Measurements from ENCODE around the gene MYMX. TPM values are rescaled to one million over a fixed set of nuclear protein-coding genes. Genes with fewer than 3 reads are reported as not detected.

MYMX gene
- total RNA-seq, 1 donor from 2014 or later, result not detected

DNA sequence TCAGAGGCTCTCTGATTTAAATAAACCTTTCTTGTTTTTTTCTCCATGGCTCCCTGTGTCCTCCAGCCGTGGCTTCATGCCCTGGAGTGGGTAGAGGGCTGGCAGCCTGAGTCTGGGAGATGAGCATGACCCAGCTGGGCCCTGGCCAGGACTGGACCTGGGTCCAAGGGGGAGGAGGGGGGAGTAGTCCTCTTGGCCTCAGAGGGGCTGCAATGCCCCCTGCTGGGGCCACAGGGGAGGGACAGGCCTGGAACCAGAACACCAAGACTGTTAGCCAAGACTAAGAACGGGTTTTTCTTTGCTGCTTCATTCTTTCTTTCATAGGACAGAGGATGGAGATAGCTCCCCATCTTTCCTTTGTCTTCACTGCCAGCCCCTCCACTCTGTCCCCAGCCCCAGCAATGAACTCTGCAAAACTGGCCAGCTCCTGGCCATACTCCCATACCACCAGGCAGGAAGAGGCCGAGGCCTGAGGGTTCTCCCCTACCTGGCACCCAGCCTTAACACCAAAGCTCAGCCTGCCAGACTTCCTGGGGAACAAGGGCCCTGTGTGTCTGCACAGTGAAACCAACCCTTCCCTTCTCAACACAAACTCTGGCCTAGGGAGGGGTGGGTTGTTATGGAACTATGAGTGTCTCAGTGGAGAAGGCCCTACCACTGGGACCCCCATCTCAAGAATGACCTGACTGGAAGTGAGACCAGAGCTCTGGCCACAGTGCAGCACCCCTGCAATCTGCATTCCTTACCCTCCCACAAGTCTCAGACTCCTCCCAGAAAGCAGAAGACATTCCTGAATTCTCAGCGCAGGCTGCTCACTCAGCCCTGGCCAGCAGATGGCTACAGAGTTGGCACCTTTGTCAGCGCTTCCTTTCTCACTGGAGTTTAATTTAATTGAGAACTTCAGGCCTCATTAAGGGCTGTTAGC is 17.6 kb downstream of the MYMX start:
- DNase-seq, result peak; percentile 81

DNA sequence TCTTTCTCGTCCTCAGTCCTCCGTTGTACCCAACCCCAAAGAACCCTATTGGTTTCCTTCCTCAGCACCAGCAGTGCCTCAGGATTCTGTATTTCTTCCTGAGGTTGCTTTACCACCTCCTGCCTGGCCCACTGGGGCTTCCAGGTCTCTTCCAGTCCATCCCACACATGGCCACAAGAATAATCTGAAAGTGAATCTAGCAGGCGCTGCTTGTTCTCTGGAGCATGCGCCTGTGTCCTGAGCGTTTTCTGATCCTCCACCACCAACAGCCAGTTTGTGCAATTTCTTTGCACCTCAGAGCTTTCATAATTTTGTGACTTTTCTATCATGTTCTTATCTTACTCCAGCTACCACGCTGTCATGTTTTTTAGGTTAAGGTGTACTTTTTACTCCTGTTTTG is 18.5 kb downstream of the MYMX start:
- DNase-seq, result no peak

- no peak for DNase-seq
Observed at GRCh38 chr6:44235891-44236516, 19.3 kb downstream of the MYMX start.

- DNase-seq, result peak; percentile 98
Observed at GRCh38 chr6:44237021-44237812, 20.5 kb downstream of the MYMX start.

DNA sequence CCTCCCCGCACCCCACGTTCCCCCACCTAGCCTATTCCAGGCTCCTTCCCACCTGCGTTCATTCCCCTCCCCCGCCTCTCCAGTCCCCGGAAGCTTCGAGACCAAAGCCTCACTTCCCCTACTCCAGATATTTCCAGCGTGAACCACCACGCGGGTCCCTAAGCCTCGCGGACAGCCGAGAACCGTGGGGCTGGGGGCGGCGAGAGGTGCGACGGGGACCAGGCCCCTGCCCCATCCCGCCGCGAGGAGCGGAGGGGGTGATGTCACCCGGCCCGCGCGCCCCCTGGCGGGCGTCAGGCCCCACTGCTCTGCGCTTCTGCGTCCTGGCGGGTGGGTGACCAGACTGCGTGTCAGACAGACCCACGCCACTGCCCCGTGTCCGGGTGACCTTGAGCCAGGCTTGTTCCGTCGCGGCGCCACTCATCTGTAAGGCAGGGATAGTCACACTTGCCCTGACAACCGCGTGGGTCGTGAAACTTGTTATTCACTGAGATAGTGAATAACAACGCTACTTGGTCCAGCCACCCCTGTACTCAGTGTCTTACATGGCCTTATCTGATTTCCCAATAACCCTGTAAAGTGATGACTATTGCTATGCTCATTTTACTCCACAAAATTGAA is 21.2 kb downstream of the MYMX start:
- DNase-seq, result peak; percentile 84

DNA sequence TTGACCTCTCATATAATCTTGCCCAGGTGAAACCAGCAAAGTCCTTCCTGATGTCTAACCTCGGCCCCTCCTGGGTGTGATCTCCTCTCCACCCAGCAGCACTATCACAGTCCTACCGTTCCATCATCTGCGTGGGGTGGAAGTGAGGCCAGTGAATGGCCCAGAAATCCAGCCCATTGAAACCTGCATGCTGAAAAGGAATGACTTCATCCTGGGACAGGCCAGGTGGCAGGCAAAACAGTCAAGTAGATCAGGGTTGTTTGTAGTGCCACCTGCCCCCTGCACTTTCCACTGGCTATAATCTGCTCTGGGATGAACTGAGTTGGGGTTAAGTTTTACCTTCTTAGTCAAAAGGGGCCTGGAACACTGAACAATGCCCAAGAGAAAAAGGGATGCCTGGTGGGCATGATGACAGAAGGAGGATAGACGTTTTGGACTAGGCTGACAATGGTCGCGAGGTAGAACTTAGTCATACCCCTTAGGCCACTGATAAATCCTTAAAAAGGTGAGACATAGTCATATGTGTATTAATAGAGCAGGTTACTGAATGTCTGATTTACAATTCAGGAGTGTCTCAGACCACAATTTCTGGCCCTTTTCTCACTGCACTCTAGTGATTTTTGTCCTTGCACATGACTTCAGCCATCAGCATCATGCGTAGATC is 22.1 kb downstream of the MYMX start:
- no peak for DNase-seq

GRCh38 chr6:44243345-44243744 is 26.6 kb downstream of the MYMX start:
- DNase-seq, result no peak

DNA sequence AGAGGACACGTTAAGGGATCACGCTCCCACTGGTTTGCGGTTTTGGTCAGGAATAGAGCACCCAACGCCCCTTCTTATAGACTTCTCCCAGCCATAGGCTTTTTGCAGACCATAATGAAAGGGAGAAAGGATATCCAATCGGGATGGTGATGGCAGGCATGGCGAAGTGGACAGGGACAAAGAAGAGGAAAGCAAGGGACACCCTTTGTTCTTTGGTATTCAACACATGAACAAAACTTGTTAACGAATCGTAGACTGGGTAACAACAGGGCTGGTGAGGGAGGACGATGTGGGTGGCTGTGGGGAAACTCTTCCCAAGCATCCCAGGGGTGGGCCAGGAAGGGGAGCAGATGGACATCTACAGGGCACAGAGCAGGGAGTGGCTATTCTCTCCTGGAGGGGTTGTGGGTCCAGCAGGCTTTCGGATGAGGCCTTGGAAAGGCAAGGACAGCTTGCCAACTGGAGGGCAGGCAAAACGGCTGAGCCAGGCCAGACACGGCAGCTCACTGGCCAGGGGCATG is 28.7 kb downstream of the MYMX start:
- DNase-seq, result no peak

- DNase-seq, result peak; percentile 89
Observed at GRCh38 chr6:44245912-44246662, 29.4 kb downstream of the MYMX start.

GRCh38 chr6:44246663-44247337 is 30.1 kb downstream of the MYMX start, which contains the start of gene HSP90AB1:
Gene HSP90AB1 (plus strand): TSS chr6:44247101. CDS start chr6:44248630, 1,529 bp downstream.
- peak; percentile 98 for DNase-seq

GRCh38 chr6:44247338-44248302 is 30.9 kb downstream of the MYMX start:
- peak; percentile 72 for DNase-seq

- no peak for DNase-seq
Observed at GRCh38 chr6:44248579-44248978, 31.9 kb downstream of the MYMX start.

GRCh38 chr6:44249082-44249748 is 32.5 kb downstream of the MYMX start:
- no peak for DNase-seq

DNA sequence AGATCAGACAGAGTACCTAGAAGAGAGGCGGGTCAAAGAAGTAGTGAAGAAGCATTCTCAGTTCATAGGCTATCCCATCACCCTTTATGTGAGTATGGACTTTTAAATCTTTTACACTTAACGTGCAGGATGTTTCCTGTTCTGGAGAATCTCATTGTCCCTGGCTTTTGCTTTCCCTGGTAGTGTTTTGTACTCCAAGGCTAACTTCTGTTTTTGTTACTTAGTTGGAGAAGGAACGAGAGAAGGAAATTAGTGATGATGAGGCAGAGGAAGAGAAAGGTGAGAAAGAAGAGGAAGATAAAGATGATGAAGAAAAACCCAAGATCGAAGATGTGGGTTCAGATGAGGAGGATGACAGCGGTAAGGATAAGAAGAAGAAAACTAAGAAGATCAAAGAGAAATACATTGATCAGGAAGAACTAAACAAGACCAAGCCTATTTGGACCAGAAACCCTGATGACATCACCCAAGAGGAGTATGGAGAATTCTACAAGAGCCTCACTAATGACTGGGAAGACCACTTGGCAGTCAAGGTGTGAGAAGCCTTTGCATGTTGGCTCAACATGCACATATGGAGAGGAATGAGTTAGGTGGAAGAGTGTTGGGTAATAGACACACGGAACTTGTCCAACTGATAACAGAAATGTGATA is 33.5 kb downstream of the MYMX start:
- no peak for DNase-seq

GRCh38 chr6:44250718-44251123 is 34.0 kb downstream of the MYMX start:
- DNase-seq, result no peak

DNA sequence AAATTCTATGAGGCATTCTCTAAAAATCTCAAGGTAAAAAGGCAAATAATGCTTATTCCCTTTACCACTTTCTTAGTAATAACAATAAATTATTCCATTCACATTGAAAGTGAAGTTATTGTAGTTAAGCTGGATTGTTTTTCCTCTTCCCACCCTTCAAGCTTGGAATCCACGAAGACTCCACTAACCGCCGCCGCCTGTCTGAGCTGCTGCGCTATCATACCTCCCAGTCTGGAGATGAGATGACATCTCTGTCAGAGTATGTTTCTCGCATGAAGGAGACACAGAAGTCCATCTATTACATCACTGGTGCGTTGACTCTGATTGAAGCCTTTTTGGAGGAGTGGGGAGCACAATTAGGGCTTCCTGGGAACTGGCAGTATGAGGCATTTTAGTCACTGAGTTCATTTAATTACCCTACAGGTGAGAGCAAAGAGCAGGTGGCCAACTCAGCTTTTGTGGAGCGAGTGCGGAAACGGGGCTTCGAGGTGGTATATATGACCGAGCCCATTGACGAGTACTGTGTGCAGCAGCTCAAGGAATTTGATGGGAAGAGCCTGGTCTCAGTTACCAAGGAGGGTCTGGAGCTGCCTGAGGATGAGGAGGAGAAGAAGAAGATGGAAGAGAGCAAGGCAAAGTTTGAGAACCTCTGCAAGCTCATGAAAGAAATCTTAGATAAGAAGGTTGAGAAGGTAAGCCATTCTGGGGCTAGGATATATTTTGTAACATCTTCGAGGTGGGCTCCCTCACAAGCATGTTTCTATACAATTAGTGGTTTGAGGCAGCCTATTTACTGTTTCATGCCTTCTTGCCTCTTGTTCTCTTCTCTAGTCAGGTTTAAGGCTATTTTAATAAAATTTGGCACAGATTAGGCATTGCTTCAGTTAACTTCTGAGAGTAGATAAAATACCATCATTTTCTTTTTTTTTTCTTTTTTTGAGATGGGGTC is 35.1 kb downstream of the MYMX start:
- no peak for DNase-seq

Data from dermis blood vessel endothelial cell (primary cell).